ENCODE measurements around the gene SLC35E1.

SLC35E1 gene

DNA sequence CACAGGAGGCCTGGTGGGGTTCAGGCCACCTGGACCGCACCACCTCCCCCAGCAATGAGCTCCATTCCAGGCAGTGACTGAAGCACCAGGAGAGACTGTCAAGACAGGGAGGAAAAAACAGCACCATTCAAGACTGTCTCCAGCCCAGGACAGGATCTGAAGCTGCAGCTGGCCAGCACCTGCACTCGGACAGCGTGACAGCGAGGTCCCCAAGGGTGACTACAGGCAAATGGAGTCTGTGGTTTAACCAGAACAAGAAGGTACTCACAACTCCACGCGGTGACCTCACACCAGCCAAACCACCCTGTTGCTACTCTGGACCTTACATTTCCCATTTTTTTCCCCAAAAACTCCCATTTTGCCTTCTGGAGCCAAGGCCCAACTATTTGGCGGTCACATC, 46.0 kb upstream of the SLC35E1 start:
- H3K4me3 ChIP-seq (replicated peaks; ENCODE audit: low read depth, low read length) = no peak overlapping the region
- TF ChIP-seq, protein P1, sequence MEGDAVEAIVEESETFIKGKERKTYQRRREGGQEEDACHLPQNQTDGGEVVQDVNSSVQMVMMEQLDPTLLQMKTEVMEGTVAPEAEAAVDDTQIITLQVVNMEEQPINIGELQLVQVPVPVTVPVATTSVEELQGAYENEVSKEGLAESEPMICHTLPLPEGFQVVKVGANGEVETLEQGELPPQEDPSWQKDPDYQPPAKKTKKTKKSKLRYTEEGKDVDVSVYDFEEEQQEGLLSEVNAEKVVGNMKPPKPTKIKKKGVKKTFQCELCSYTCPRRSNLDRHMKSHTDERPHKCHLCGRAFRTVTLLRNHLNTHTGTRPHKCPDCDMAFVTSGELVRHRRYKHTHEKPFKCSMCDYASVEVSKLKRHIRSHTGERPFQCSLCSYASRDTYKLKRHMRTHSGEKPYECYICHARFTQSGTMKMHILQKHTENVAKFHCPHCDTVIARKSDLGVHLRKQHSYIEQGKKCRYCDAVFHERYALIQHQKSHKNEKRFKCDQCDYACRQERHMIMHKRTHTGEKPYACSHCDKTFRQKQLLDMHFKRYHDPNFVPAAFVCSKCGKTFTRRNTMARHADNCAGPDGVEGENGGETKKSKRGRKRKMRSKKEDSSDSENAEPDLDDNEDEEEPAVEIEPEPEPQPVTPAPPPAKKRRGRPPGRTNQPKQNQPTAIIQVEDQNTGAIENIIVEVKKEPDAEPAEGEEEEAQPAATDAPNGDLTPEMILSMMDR (IDR thresholded peaks at IDR 0.05; ENCODE audit: insufficient read depth, low read length, poor library complexity, severe bottlenecking) = no peak
- no peak for DNase-seq (ENCODE audit: extremely low read depth, insufficient read length)
- H3K27me3 ChIP-seq (replicated peaks; ENCODE audit: control insufficient read depth, insufficient read depth, low read length) = no peaks in the 10 kb centered on the region
- H3K36me3 ChIP-seq (ENCODE audit: control insufficient read depth, insufficient read depth, low read length) = peaks cover 5% of the 10 kb centered on the region

DNA sequence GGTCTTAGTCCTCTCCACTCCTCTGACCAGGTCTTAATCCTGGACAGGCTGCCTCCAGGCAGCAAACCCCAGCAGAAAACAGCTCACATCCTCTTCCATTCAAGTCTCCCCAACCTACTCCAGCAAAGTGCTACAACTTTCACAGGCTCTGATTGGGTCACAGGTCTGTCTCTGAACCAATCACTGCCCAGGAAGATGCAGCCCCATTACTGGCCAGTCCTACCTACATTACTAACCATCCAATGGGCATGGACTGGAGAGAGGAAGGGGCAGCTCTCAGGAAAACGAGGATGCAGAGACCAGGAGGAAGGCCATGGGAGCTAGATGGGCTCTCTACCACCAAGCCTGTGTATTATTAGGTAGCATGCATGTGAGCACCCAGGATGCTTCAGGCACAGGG, 43.6 kb upstream of the SLC35E1 start:
- Histone ChIP-seq H3K36me3 (ENCODE audit: control insufficient read depth, insufficient read depth, low read length) (peaks cover 3% of the 10 kb centered on the region), H3K27me3 (replicated peaks; ENCODE audit: control insufficient read depth, insufficient read depth, low read length) (no peaks in the 10 kb centered on the region), H3K4me3 (replicated peaks; ENCODE audit: low read depth, low read length) (no peak overlapping the region)
- TF ChIP-seq, protein P1 (IDR thresholded peaks at IDR 0.05; ENCODE audit: insufficient read depth, low read length, poor library complexity, severe bottlenecking) = no peak
- DNase-seq (ENCODE audit: extremely low read depth, insufficient read length) = no peak

DNA sequence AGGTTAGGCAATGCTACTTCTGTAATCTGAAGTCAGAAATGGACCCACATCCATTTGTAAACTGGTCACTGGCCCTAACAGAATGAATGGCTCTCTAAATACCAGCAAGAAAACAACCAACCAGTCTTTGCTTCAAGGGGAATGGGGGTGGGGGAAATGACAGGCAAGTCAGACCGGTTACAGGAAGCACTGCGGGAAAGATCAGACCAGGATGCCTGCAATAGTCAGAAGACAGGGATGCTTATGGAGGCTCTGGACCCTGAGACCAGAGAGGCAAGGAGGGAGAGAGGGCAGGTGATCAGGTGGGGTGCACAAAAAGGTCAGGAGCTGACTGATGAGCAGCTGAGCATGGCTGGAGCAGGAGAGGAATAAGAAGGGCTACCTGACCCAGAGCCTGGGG, 42.7 kb upstream of the SLC35E1 start:
- TF ChIP-seq, protein P1 (IDR thresholded peaks at IDR 0.05; ENCODE audit: insufficient read depth, low read length, poor library complexity, severe bottlenecking) = no peak
- H3K27me3 ChIP-seq (replicated peaks; ENCODE audit: control insufficient read depth, insufficient read depth, low read length) = no peaks in the 10 kb centered on the region
- H3K4me3 ChIP-seq (replicated peaks; ENCODE audit: low read depth, low read length) = no peak overlapping the region
- no peak for DNase-seq (ENCODE audit: extremely low read depth, insufficient read length)
- H3K36me3 ChIP-seq (ENCODE audit: control insufficient read depth, insufficient read depth, low read length) = peaks cover 3% of the 10 kb centered on the region

DNA sequence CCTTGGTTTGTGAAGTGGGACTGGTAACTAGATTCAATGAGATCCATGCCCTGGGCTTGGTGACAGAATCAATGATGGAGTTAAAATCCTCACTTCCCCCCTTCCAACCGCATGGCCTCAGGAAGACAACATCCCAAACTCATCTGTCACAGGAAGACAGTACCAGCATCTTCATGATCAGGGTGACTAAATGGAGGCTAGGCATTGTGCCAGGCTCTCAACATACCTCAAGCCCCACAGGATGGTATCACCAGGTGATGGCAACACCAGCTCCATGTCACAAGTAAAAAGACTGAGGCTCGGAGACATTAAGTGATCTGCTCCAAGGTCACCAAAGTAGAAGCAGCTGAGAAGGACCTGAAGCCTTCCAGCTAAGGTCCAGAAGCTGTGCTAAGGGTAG, 41.6 kb upstream of the SLC35E1 start:
- DNase-seq (ENCODE audit: extremely low read depth, insufficient read length) = no peak
- H3K4me3 ChIP-seq (replicated peaks; ENCODE audit: low read depth, low read length) = no peak overlapping the region

DNA sequence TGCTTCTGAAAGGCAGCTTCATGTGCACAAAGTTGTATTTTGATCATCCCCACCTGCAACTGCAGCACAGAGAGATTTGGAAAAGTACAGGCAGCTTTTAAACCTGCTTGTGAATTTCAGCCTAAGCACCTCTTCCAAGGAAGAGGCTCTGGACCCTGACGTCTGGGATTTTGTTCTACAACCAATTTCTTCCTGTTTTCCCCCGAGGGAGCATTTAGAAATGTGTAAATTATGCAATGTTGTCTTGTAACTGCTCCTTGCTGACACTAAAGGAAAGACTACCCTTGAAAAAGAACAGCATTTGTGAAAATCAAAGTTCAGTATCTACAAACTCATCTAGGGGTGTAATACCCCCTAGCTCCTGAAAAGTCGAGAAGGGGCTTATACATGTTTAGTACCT, 40.4 kb upstream of the SLC35E1 start:
- TF ChIP-seq, protein P1 (IDR thresholded peaks at IDR 0.05; ENCODE audit: insufficient read depth, low read length, poor library complexity, severe bottlenecking) = no peak
- no peak overlapping the region for H3K4me3 ChIP-seq (replicated peaks; ENCODE audit: low read depth, low read length)
- H3K36me3 ChIP-seq (ENCODE audit: control insufficient read depth, insufficient read depth, low read length) = peaks cover 1% of the 10 kb centered on the region; the same call in 1 of the 2 replicates
- no peak for DNase-seq (ENCODE audit: extremely low read depth, insufficient read length)
- no peaks in the 10 kb centered on the region for H3K27me3 ChIP-seq (replicated peaks; ENCODE audit: control insufficient read depth, insufficient read depth, low read length)

More for the DNA sequence above, 41.6 kb upstream of the SLC35E1 start:
- TF ChIP-seq, protein P1 (IDR thresholded peaks at IDR 0.05; ENCODE audit: insufficient read depth, low read length, poor library complexity, severe bottlenecking) = no peak
- Histone ChIP-seq H3K36me3 (ENCODE audit: control insufficient read depth, insufficient read depth, low read length) (peaks cover 3% of the 10 kb centered on the region), H3K27me3 (replicated peaks; ENCODE audit: control insufficient read depth, insufficient read depth, low read length) (no peaks in the 10 kb centered on the region)

DNA sequence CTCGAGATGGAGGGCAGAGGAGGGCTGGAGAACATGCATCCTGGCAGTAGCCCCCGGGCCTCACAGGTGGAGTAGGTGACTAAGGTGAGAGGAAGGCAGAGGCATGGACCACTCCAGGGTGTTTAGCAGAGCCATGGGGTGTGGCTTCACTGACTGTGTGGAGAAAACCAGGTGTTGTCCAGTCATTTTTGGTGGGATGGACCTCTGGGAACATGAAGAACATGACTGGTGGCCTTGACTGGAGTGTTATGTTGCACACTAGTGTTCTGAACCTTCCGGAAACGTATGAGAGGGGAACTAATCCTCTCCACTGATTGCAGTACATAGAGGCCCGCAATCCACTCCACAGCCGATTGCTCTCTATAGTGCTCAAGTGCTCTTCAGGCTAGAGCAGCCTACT, 38.9 kb upstream of the SLC35E1 start:
- Histone ChIP-seq H3K4me3 (replicated peaks; ENCODE audit: low read depth, low read length) (no peak overlapping the region), H3K36me3 (ENCODE audit: control insufficient read depth, insufficient read depth, low read length) (peaks cover 3% of the 10 kb centered on the region), H3K27me3 (replicated peaks; ENCODE audit: control insufficient read depth, insufficient read depth, low read length) (no peaks in the 10 kb centered on the region)
- TF ChIP-seq, protein P1 (IDR thresholded peaks at IDR 0.05; ENCODE audit: insufficient read depth, low read length, poor library complexity, severe bottlenecking) = no peak
- DNase-seq (ENCODE audit: extremely low read depth, insufficient read length) = no peak
